Astrocyte (in vitro differentiated cells and primary cell): ENCODE results near the gene ORMDL3. TPM values are rescaled to one million over a fixed set of nuclear protein-coding genes. Genes with fewer than 3 reads are reported as not detected.

Experiments
- DNase-seq: peaks from one replicate; pipeline ENCODE4 v3.0.0-alpha.2; 2010; ENCODE audit warnings: low read depth
- FAIRE-seq: peaks from 2 replicates; lab custom pipeline; 2011; peaks lifted over from hg19 to GRCh38; lab: Jason Lieb, UNC
- H2AFZ ChIP-seq: 2 replicates; pipeline ENCODE4 v1.6.0; 2012; ENCODE audit warnings: low read depth, low read length, inconsistent platforms
- H3K27ac ChIP-seq: 2 replicates; pipeline ENCODE4 v1.5.1; 2011; ENCODE audit warnings: low read depth, low read length, inconsistent platforms
- H3K27me3 ChIP-seq: 2 replicates; pipeline ENCODE4 v1.6.0; 2011; ENCODE audit warnings: low read length, inconsistent platforms; ENCODE audit not compliant: insufficient read depth
- H3K36me3 ChIP-seq: 2 replicates; pipeline ENCODE4 v1.5.1; 2011; ENCODE audit warnings: low read length, inconsistent platforms; ENCODE audit not compliant: insufficient read depth
- H3K4me1 ChIP-seq: 2 replicates; pipeline ENCODE4 v1.5.1; 2011; ENCODE audit warnings: low read length, inconsistent platforms; ENCODE audit not compliant: insufficient read depth
- H3K4me2 ChIP-seq: 2 replicates; pipeline ENCODE4 v1.6.0; 2012; ENCODE audit warnings: low read length, inconsistent platforms
- H3K4me3 ChIP-seq: 2 replicates; pipeline ENCODE4 v1.5.1; 2011; ENCODE audit warnings: low read depth, mild to moderate bottlenecking, low read length, inconsistent platforms; ENCODE audit not compliant: insufficient read depth
- H3K79me2 ChIP-seq: 2 replicates; pipeline ENCODE4 v1.6.0; 2012; ENCODE audit warnings: mild to moderate bottlenecking, low read length, inconsistent platforms; ENCODE audit not compliant: insufficient read depth
- H3K9ac ChIP-seq: 2 replicates; pipeline ENCODE4 v1.6.0; 2012; ENCODE audit warnings: mild to moderate bottlenecking, low read length, inconsistent platforms
- H3K9me3 ChIP-seq: 2 replicates; pipeline ENCODE4 v1.5.1; 2012; ENCODE audit warnings: low read depth, mild to moderate bottlenecking, low read length, inconsistent platforms; ENCODE audit not compliant: insufficient read depth
- H4K20me1 ChIP-seq: 2 replicates; pipeline ENCODE4 v1.6.0; 2012; ENCODE audit warnings: low read length, inconsistent platforms; ENCODE audit not compliant: insufficient read depth
- H3K27ac Mint-ChIP-seq: one replicate; pipeline ENCODE4 v1.8.0; 2021; ENCODE audit warnings: mild to moderate bottlenecking, mixed read lengths; ENCODE audit not compliant: unreplicated experiment
- H3K27me3 Mint-ChIP-seq: one replicate; pipeline ENCODE4 v1.8.0; 2021; ENCODE audit warnings: low read depth, mixed read lengths; ENCODE audit not compliant: unreplicated experiment
- H3K36me3 Mint-ChIP-seq: one replicate; pipeline ENCODE4 v1.8.0; 2021; ENCODE audit warnings: low read depth, mixed read lengths; ENCODE audit not compliant: unreplicated experiment
- H3K4me1 Mint-ChIP-seq: one replicate; pipeline ENCODE4 v1.8.0; 2021; ENCODE audit warnings: low read depth, mixed read lengths; ENCODE audit not compliant: unreplicated experiment
- H3K4me3 Mint-ChIP-seq: one replicate; pipeline ENCODE4 v1.8.0; 2021; ENCODE audit warnings: mild to moderate bottlenecking, moderate library complexity, mixed read lengths; ENCODE audit not compliant: unreplicated experiment
- H3K9me3 Mint-ChIP-seq: one replicate; pipeline ENCODE4 v1.8.0; 2021; ENCODE audit warnings: mild to moderate bottlenecking, mixed read lengths; ENCODE audit not compliant: unreplicated experiment
- EZH2 ChIP-seq: IDR thresholded peaks from 2 replicates; pipeline ENCODE4 v1.6.1; 2012; ENCODE audit warnings: mild to moderate bottlenecking, low read length, inconsistent platforms; ENCODE audit not compliant: insufficient read depth
- total RNA-seq: library from RNA; stranded (reverse); gene quantifications from 2 replicates; pipeline ENCODE4 v1.2.1, GENCODE V29; 2021
- TF ChIP-seq, protein P1 (sequence below): IDR thresholded peaks from 2 replicates; pipeline ENCODE4 v1.5.1; 2011; ENCODE audit warnings: low read depth, mild to moderate bottlenecking, inconsistent platforms, low read length, moderate library complexity; ENCODE audit not compliant: insufficient read depth

The ORMDL3 gene
- total RNA-seq, 1 donor from 2014 or later, result 65.3 TPM

DNA sequence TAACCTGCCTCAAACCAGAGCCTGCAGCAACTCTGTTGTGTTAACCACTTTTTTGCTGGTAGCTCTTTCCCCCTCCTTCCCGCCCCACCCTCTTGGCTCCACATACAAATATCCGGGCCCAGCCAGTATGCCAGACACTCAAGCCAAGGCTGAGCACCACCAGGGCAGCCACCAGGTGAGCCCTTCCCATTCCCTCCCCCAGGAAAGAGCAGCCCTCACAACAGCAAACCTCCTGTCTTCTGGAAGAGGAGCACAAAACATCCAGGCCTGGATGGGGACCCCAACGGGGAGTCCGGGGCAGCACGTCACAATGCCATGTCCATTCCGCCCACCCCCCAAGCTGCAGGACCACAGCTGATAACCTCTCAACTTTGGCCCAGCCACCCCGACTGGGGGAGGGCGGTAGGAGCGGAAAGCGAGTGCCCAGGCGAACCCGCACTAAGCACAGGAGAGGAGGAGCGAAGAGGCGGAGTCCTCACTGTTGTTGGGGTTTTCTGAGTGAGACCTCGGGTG is 757 bp downstream of the ORMDL3 start:
- no peak overlapping the region for H2AFZ ChIP-seq

GRCh38 chr17:39926135-39926587 is 1.2 kb downstream of the ORMDL3 start:
- no peak for DNase-seq
- H3K27me3 Mint-ChIP-seq, result no peaks in the 10 kb centered on the region
- no peaks in the 10 kb centered on the region for H3K9me3 ChIP-seq
- no peak for FAIRE-seq
- H3K4me3 Mint-ChIP-seq, result peak overlapping the region; percentile 89
- H3K36me3 Mint-ChIP-seq, result peaks cover 14% of the 10 kb centered on the region
- H3K79me2 ChIP-seq, result peaks cover 43% of the 10 kb centered on the region
- TF ChIP-seq, protein P1, sequence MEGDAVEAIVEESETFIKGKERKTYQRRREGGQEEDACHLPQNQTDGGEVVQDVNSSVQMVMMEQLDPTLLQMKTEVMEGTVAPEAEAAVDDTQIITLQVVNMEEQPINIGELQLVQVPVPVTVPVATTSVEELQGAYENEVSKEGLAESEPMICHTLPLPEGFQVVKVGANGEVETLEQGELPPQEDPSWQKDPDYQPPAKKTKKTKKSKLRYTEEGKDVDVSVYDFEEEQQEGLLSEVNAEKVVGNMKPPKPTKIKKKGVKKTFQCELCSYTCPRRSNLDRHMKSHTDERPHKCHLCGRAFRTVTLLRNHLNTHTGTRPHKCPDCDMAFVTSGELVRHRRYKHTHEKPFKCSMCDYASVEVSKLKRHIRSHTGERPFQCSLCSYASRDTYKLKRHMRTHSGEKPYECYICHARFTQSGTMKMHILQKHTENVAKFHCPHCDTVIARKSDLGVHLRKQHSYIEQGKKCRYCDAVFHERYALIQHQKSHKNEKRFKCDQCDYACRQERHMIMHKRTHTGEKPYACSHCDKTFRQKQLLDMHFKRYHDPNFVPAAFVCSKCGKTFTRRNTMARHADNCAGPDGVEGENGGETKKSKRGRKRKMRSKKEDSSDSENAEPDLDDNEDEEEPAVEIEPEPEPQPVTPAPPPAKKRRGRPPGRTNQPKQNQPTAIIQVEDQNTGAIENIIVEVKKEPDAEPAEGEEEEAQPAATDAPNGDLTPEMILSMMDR, result no peak
- no peak for TF ChIP-seq EZH2
- H3K27ac Mint-ChIP-seq, result peak overlapping the region; percentile 86
- peak overlapping the region; percentile 98 for H3K27ac ChIP-seq
- H4K20me1 ChIP-seq, result peaks cover 57% of the 10 kb centered on the region
- no peaks in the 10 kb centered on the region for H3K27me3 ChIP-seq
- peaks cover 30% of the 10 kb centered on the region for H3K4me1 Mint-ChIP-seq
- peak overlapping the region; percentile 100 for H3K4me2 ChIP-seq
- H3K9me3 Mint-ChIP-seq, result no peaks in the 10 kb centered on the region
- peaks cover 15% of the 10 kb centered on the region for H3K36me3 ChIP-seq
- H3K4me1 ChIP-seq, result peaks cover 51% of the 10 kb centered on the region
- H2AFZ ChIP-seq, result no peak overlapping the region
- H3K9ac ChIP-seq, result peak overlapping the region; percentile 87
- peak overlapping the region; percentile 81 for H3K4me3 ChIP-seq

More for the DNA sequence above, 757 bp downstream of the ORMDL3 start:
- H3K4me1 ChIP-seq, result peaks cover 51% of the 10 kb centered on the region
- peak overlapping the region; percentile 81 for H3K4me3 ChIP-seq
- H3K4me2 ChIP-seq, result peak overlapping the region; percentile 100
- H3K9ac ChIP-seq, result peak overlapping the region; percentile 87
- H3K27me3 Mint-ChIP-seq, result no peaks in the 10 kb centered on the region
- H3K27ac ChIP-seq, result peak overlapping the region; percentile 98
- DNase-seq (no peak), FAIRE-seq (no peak)
- peaks cover 52% of the 10 kb centered on the region for H4K20me1 ChIP-seq
- H3K9me3 ChIP-seq, result no peaks in the 10 kb centered on the region
- H3K4me3 Mint-ChIP-seq, result peak overlapping the region; percentile 89
- H3K4me1 Mint-ChIP-seq, result peaks cover 30% of the 10 kb centered on the region
- H3K36me3 ChIP-seq, result peaks cover 11% of the 10 kb centered on the region
- no peak for TF ChIP-seq EZH2
- TF ChIP-seq, protein P1, result no peak
- H3K27me3 ChIP-seq, result no peaks in the 10 kb centered on the region
- H3K9me3 Mint-ChIP-seq, result no peaks in the 10 kb centered on the region
- H3K36me3 Mint-ChIP-seq, result peaks cover 10% of the 10 kb centered on the region
- H3K79me2 ChIP-seq, result peaks cover 43% of the 10 kb centered on the region
- H3K27ac Mint-ChIP-seq, result peak overlapping the region; percentile 86
